HEK293 (cell line): Measurements from ENCODE around the gene GDE1.

Source experiments
- BCL11A ChIP-seq: fragments of 450-650 bp; formaldehyde crosslinking; IDR thresholded peaks from 2 replicates; pipeline ENCODE4 v1.5.1; 2016; ENCODE audit warnings: low read depth, missing biosample characterization, missing genetic modification characterization
- BCL11B ChIP-seq: fragments of 450-650 bp; formaldehyde crosslinking; IDR thresholded peaks from 2 replicates; pipeline ENCODE4 v1.5.1; 2016; ENCODE audit warnings: low read depth, missing biosample characterization, missing genetic modification characterization
- EGR2 ChIP-seq: fragments of 450-650 bp; formaldehyde crosslinking; IDR thresholded peaks from 2 replicates; pipeline ENCODE4 v1.5.1; 2016; ENCODE audit warnings: low read depth, missing biosample characterization, missing genetic modification characterization
- GLIS1 ChIP-seq: fragments of 450-650 bp; formaldehyde crosslinking; IDR thresholded peaks from 2 replicates; pipeline ENCODE4 v1.5.1; 2016; ENCODE audit warnings: missing biosample characterization, missing genetic modification characterization
- HOXA7 ChIP-seq: sonication (generic); formaldehyde crosslinking; IDR thresholded peaks from 2 replicates; pipeline ENCODE4 v1.8.1; 2022; ENCODE audit warnings: missing genetic modification reagents, borderline replicate concordance
- HOXD13 ChIP-seq: sonication (generic); formaldehyde crosslinking; IDR thresholded peaks from 2 replicates; pipeline ENCODE4 v1.8.0; 2022; ENCODE audit warnings: missing genetic modification reagents, borderline replicate concordance
- KLF16 ChIP-seq: fragments of 450-650 bp; formaldehyde crosslinking; IDR thresholded peaks from 2 replicates; pipeline ENCODE4 v1.5.1; 2017; ENCODE audit warnings: missing biosample characterization, missing genetic modification characterization
- KLF8 ChIP-seq: fragments of 450-650 bp; formaldehyde crosslinking; IDR thresholded peaks from 2 replicates; pipeline ENCODE4 v1.5.1; 2016; ENCODE audit warnings: missing biosample characterization, missing genetic modification characterization
- PRDM1 ChIP-seq: fragments of 450-650 bp; formaldehyde crosslinking; IDR thresholded peaks from 2 replicates; pipeline ENCODE4; 2016; ENCODE audit warnings: missing biosample characterization, missing genetic modification characterization
- SALL2 ChIP-seq: fragments of 450-650 bp; formaldehyde crosslinking; IDR thresholded peaks from 2 replicates; pipeline ENCODE4 v1.5.0; 2017; ENCODE audit warnings: missing biosample characterization, mild to moderate bottlenecking, missing genetic modification characterization, borderline replicate concordance
- YY1 ChIP-seq: fragments of 450-650 bp; formaldehyde crosslinking; IDR thresholded peaks from 2 replicates; pipeline ENCODE4 v1.5.1; 2018; ENCODE audit warnings: missing biosample characterization, missing genetic modification characterization
- ZBTB17 ChIP-seq: fragments of 450-650 bp; formaldehyde crosslinking; IDR thresholded peaks from 2 replicates; pipeline ENCODE4 v1.5.1; 2016; ENCODE audit warnings: missing biosample characterization, missing genetic modification characterization
- ZBTB48 ChIP-seq: fragments of 450-650 bp; formaldehyde crosslinking; IDR thresholded peaks from 2 replicates; pipeline ENCODE4 v1.5.1; 2016; ENCODE audit warnings: missing biosample characterization, missing genetic modification characterization
- ZBTB7A ChIP-seq: fragments of 450-650 bp; formaldehyde crosslinking; IDR thresholded peaks from 2 replicates; pipeline ENCODE4 v1.5.1; 2016; ENCODE audit warnings: low read depth, missing biosample characterization, missing genetic modification characterization
- ZBTB8A ChIP-seq: fragments of 450-650 bp; formaldehyde crosslinking; IDR thresholded peaks from 2 replicates; pipeline ENCODE4 v1.5.1; 2016; ENCODE audit warnings: missing biosample characterization, missing genetic modification characterization
- ZFP3 ChIP-seq: fragments of 450-650 bp; formaldehyde crosslinking; IDR thresholded peaks from 2 replicates; pipeline ENCODE4 v1.5.1; 2016; ENCODE audit warnings: low read depth, missing biosample characterization, missing genetic modification characterization
- ZNF16 ChIP-seq: fragments of 450-650 bp; formaldehyde crosslinking; IDR thresholded peaks from 2 replicates; pipeline ENCODE4 v1.5.1; 2016; ENCODE audit warnings: low read depth, missing biosample characterization, missing genetic modification characterization
- ZNF184 ChIP-seq: fragments of 450-650 bp; IDR thresholded peaks from 2 replicates; pipeline ENCODE4 v1.5.1; 2018; ENCODE audit warnings: missing biosample characterization, mild to moderate bottlenecking, missing genetic modification characterization
- ZNF19 ChIP-seq: fragments of 450-650 bp; formaldehyde crosslinking; IDR thresholded peaks from 2 replicates; pipeline ENCODE4; 2016; ENCODE audit warnings: missing biosample characterization, missing genetic modification characterization, low read depth
- ZNF223 ChIP-seq: fragments of 450-650 bp; formaldehyde crosslinking; IDR thresholded peaks from 2 replicates; pipeline ENCODE4 v1.5.1; 2016; ENCODE audit warnings: missing biosample characterization, missing genetic modification characterization
- ZNF239 ChIP-seq: fragments of 450-650 bp; formaldehyde crosslinking; IDR thresholded peaks from 2 replicates; pipeline ENCODE4 v1.5.1; 2016; ENCODE audit warnings: missing biosample characterization, missing genetic modification characterization
- ZNF248 ChIP-seq: fragments of 450-650 bp; formaldehyde crosslinking; IDR thresholded peaks from 2 replicates; pipeline ENCODE4 v1.5.1; 2017; ENCODE audit warnings: missing biosample characterization, missing genetic modification characterization
- ZNF280D ChIP-seq: fragments of 450-650 bp; formaldehyde crosslinking; IDR thresholded peaks from 2 replicates; pipeline ENCODE4 v1.5.1; 2016; ENCODE audit warnings: missing biosample characterization, missing genetic modification characterization
- ZNF324 ChIP-seq: fragments of 450-650 bp; formaldehyde crosslinking; IDR thresholded peaks from 2 replicates; pipeline ENCODE4 v1.5.1; 2016; ENCODE audit warnings: missing biosample characterization, missing genetic modification characterization
- ZNF398 ChIP-seq: fragments of 450-650 bp; formaldehyde crosslinking; IDR thresholded peaks from 2 replicates; pipeline ENCODE4 v1.5.1; 2017; ENCODE audit warnings: missing biosample characterization, missing genetic modification characterization
- ZNF521 ChIP-seq: fragments of 450-650 bp; formaldehyde crosslinking; IDR thresholded peaks from 2 replicates; pipeline ENCODE4 v1.5.1; 2017; ENCODE audit warnings: missing biosample characterization, mild to moderate bottlenecking, missing genetic modification characterization
- ZNF544 ChIP-seq: fragments of 450-650 bp; formaldehyde crosslinking; IDR thresholded peaks from 2 replicates; pipeline ENCODE4 v1.5.0; 2017; ENCODE audit warnings: missing biosample characterization, missing genetic modification characterization
- ZNF707 ChIP-seq: fragments of 450-650 bp; formaldehyde crosslinking; IDR thresholded peaks from 2 replicates; pipeline ENCODE4 v1.5.1; 2016; ENCODE audit warnings: missing biosample characterization, missing genetic modification characterization
- ZNF768 ChIP-seq: fragments of 450-650 bp; formaldehyde crosslinking; IDR thresholded peaks from 2 replicates; pipeline ENCODE4 v1.5.1; 2018; ENCODE audit warnings: missing biosample characterization, mild to moderate bottlenecking, missing genetic modification characterization
- ZNF785 ChIP-seq: fragments of 450-650 bp; formaldehyde crosslinking; IDR thresholded peaks from 2 replicates; pipeline ENCODE4 v1.5.1; 2016; ENCODE audit warnings: missing biosample characterization, missing genetic modification characterization
- ZNF830 ChIP-seq: fragments of 450-650 bp; IDR thresholded peaks from 2 replicates; pipeline ENCODE4 v1.5.0; 2018; ENCODE audit warnings: missing biosample characterization, missing genetic modification characterization, low read depth, mild to moderate bottlenecking, moderate library complexity
- TF ChIP-seq, protein P1 (sequence below): fragments of 450-650 bp; formaldehyde crosslinking; IDR thresholded peaks from 2 replicates; pipeline ENCODE4 v1.5.1; 2017; ENCODE audit warnings: missing biosample characterization, missing genetic modification characterization
- TF ChIP-seq, protein P2 (sequence below): fragments of 450-650 bp; formaldehyde crosslinking; IDR thresholded peaks from 2 replicates; pipeline ENCODE4 v1.5.1; 2017; ENCODE audit warnings: missing biosample characterization, missing genetic modification characterization
- TF ChIP-seq, protein P3 (sequence below): fragments of 450-650 bp; formaldehyde crosslinking; IDR thresholded peaks from 2 replicates; pipeline ENCODE4 v1.5.1; 2016; ENCODE audit warnings: missing biosample characterization, missing genetic modification characterization

Gene GDE1

GRCh38 chr16:19506965-19507364, 14.9 kb downstream of the GDE1 start (continued):
- TF ChIP-seq, protein P1, sequence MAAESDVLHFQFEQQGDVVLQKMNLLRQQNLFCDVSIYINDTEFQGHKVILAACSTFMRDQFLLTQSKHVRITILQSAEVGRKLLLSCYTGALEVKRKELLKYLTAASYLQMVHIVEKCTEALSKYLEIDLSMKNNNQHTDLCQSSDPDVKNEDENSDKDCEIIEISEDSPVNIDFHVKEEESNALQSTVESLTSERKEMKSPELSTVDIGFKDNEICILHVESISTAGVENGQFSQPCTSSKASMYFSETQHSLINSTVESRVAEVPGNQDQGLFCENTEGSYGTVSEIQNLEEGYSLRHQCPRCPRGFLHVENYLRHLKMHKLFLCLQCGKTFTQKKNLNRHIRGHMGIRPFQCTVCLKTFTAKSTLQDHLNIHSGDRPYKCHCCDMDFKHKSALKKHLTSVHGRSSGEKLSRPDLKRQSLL (tag by site-specific recombination) = no peak
- no peak for TF ChIP-seq ZNF248 (tag by site-specific recombination)
- no peak for TF ChIP-seq HOXA7 (CRISPR knock-in tag)
- no peak for TF ChIP-seq ZNF521 (tag by site-specific recombination)
- TF ChIP-seq PRDM1 = no peak
- no peak for TF ChIP-seq ZNF19 (tag by site-specific recombination)
- no peak for TF ChIP-seq ZNF16 (tag by site-specific recombination)
- TF ChIP-seq ZNF223 (tag by site-specific recombination) = no peak
- no peak for TF ChIP-seq YY1 (tag by site-specific recombination)
- TF ChIP-seq ZNF398 = no peak
- TF ChIP-seq ZNF239 (tag by site-specific recombination) = no peak
- TF ChIP-seq ZNF280D = no peak
- TF ChIP-seq ZNF768 (tag by site-specific recombination) = no peak
- no peak for TF ChIP-seq ZNF707 (tag by site-specific recombination)
- no peak for TF ChIP-seq ZNF324 (tag by site-specific recombination)
- no peak for TF ChIP-seq ZBTB17
- no peak for TF ChIP-seq BCL11B (tag by site-specific recombination)
- TF ChIP-seq EGR2 (tag by site-specific recombination) = no peak
- TF ChIP-seq KLF16 (tag by site-specific recombination) = no peak
- TF ChIP-seq GLIS1 (tag by site-specific recombination) = no peak
- TF ChIP-seq HOXD13 (CRISPR knock-in tag) = no peak
- no peak for TF ChIP-seq ZBTB48
- no peak for TF ChIP-seq ZNF785 (tag by site-specific recombination)
- TF ChIP-seq KLF8 (tag by site-specific recombination) = no peak
- TF ChIP-seq ZNF184 (tag by site-specific recombination) = no peak
- TF ChIP-seq, protein P2, sequence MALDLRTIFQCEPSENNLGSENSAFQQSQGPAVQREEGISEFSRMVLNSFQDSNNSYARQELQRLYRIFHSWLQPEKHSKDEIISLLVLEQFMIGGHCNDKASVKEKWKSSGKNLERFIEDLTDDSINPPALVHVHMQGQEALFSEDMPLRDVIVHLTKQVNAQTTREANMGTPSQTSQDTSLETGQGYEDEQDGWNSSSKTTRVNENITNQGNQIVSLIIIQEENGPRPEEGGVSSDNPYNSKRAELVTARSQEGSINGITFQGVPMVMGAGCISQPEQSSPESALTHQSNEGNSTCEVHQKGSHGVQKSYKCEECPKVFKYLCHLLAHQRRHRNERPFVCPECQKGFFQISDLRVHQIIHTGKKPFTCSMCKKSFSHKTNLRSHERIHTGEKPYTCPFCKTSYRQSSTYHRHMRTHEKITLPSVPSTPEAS (tag by site-specific recombination) = no peak
- no peak for TF ChIP-seq BCL11A
- no peak for TF ChIP-seq ZNF544
- TF ChIP-seq ZBTB8A = peak; percentile 69
- TF ChIP-seq, protein P3, sequence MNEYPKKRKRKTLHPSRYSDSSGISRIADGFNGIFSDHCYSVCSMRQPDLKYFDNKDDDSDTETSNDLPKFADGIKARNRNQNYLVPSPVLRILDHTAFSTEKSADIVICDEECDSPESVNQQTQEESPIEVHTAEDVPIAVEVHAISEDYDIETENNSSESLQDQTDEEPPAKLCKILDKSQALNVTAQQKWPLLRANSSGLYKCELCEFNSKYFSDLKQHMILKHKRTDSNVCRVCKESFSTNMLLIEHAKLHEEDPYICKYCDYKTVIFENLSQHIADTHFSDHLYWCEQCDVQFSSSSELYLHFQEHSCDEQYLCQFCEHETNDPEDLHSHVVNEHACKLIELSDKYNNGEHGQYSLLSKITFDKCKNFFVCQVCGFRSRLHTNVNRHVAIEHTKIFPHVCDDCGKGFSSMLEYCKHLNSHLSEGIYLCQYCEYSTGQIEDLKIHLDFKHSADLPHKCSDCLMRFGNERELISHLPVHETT (tag by site-specific recombination) = no peak
- no peak for TF ChIP-seq SALL2 (tag by site-specific recombination)
- TF ChIP-seq ZBTB7A (tag by site-specific recombination) = no peak
- no peak for TF ChIP-seq ZFP3 (tag by site-specific recombination)
- no peak for TF ChIP-seq ZNF830
